ENCODE results near the gene VWF. TPM values are rescaled to one million over a fixed set of nuclear protein-coding genes. Genes with fewer than 3 reads are reported as not detected.

VWF gene
- total RNA-seq, 1 donor from 2014 or later, result 238 TPM

Other genes with a start within 250 kb of the VWF start
- 12.6 TPM for gene ANO2, start 179.4 kb downstream of the VWF start, total RNA-seq
- 51.9 TPM for gene CD9, start 75.7 kb upstream of the VWF start, total RNA-seq
- 0.22 TPM for gene PLEKHG6, start 186.0 kb upstream of the VWF start, total RNA-seq
- gene TNFRSF1A, start 217.4 kb upstream of the VWF start, total RNA-seq, result 47.9 TPM

Data from Right ventricle myocardium superior (tissue), 1 donor.